ENCODE results near the gene SORCS2.

The SORCS2 gene

GRCh38 chr4:7668826-7669225 is 476.5 kb downstream of the SORCS2 start:
- Histone ChIP-seq H3K4me1 (ENCODE audit: control insufficient read depth, insufficient read depth, low read length) (no peaks in the 10 kb centered on the region; the same call in 1 of the 2 replicates), H3K27ac (ENCODE audit: low read depth, low read length) (no peak overlapping the region), H3K4me3 (ENCODE audit: low read depth, low read length) (no peak overlapping the region), H3K9ac (ENCODE audit: low read depth, low read length) (no peak overlapping the region), H3K27me3 (ENCODE audit: control insufficient read depth, insufficient read depth, low read length) (no peaks in the 10 kb centered on the region), H3K36me3 (ENCODE audit: control insufficient read depth, insufficient read depth, low read length) (no peaks in the 10 kb centered on the region), H3K9me3 (ENCODE audit: control insufficient read depth, insufficient read depth, low read length) (no peaks in the 10 kb centered on the region)

DNA sequence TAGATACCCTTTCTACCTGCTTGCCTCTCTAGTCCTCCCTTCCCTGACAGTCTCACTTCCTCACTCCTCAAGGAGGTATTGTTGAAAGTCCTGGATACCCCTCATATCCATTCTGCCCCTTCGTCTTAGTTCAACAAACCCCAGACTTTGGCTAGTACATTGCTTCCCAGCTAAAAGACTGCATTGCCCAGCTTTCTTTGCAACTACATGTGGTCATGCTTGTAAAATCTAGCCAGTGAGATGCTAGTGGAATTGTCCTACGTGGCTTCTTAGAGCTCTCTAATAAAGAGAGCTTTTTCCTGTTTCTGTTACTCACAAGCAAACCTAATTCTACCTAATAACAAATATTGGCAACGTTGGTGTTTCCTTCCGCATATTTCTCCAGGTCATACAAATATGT is 480.3 kb downstream of the SORCS2 start:
- Histone ChIP-seq H3K36me3 (ENCODE audit: control insufficient read depth, insufficient read depth, low read length) (no peaks in the 10 kb centered on the region), H3K27me3 (ENCODE audit: control insufficient read depth, insufficient read depth, low read length) (no peaks in the 10 kb centered on the region), H3K9me3 (ENCODE audit: control insufficient read depth, insufficient read depth, low read length) (no peaks in the 10 kb centered on the region), H3K9ac (ENCODE audit: low read depth, low read length) (no peak overlapping the region), H3K27ac (ENCODE audit: low read depth, low read length) (no peak overlapping the region), H3K4me3 (ENCODE audit: low read depth, low read length) (no peak overlapping the region), H3K4me1 (ENCODE audit: control insufficient read depth, insufficient read depth, low read length) (no peaks in the 10 kb centered on the region; the same call in 1 of the 2 replicates)

DNA sequence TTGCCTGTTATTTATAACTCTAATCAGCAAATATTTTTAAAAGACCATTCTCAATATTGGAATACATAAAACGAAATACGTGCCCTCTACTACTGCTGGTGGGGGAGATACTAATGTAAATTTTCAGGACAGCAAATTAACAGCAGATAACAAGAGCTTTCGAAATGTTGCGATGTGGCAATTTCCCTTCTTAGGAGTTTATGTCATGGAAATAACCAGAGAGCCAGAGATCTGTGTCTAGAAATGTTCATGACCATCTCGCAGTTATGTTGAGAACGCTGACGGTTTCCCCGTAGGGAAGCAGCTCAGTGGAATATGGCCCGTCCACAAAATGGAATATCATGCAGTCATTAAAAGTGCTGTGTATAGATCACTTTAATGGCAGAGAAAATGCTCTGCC is 480.8 kb downstream of the SORCS2 start:
- no peaks in the 10 kb centered on the region; the same call in 1 of the 2 replicates for H3K4me1 ChIP-seq (ENCODE audit: control insufficient read depth, insufficient read depth, low read length)
- no peaks in the 10 kb centered on the region for H3K36me3 ChIP-seq (ENCODE audit: control insufficient read depth, insufficient read depth, low read length)
- H3K4me3 ChIP-seq (ENCODE audit: low read depth, low read length): no peak overlapping the region
- no peak overlapping the region for H3K27ac ChIP-seq (ENCODE audit: low read depth, low read length)
- H3K9me3 ChIP-seq (ENCODE audit: control insufficient read depth, insufficient read depth, low read length): no peaks in the 10 kb centered on the region
- no peaks in the 10 kb centered on the region for H3K27me3 ChIP-seq (ENCODE audit: control insufficient read depth, insufficient read depth, low read length)
- H3K9ac ChIP-seq (ENCODE audit: low read depth, low read length): no peak overlapping the region

DNA sequence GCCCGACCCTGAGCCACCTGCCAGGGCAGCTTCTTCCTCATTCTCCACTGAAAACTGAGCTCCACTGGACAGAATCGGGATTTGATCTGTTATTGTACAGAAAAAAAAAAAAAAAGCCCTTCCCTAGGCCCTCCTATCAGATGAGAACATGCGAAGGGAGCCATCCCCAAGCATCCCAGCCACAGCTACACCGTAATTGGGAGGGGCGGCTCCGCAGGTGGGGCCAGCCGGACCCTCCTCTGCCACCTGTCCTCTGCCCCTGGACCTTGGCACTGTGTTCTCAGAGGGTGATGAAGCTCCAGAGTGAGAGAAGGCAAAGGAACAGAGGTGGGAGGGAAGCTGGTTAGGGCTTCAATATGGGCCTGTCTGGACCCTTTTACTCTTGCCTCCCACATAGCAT is 482.4 kb downstream of the SORCS2 start:
- Histone ChIP-seq H3K4me1 (ENCODE audit: control insufficient read depth, insufficient read depth, low read length) (no peaks in the 10 kb centered on the region), H3K4me3 (ENCODE audit: low read depth, low read length) (no peak overlapping the region), H3K27me3 (ENCODE audit: control insufficient read depth, insufficient read depth, low read length) (no peaks in the 10 kb centered on the region), H3K9ac (ENCODE audit: low read depth, low read length) (no peak overlapping the region), H3K27ac (ENCODE audit: low read depth, low read length) (no peak overlapping the region), H3K9me3 (ENCODE audit: control insufficient read depth, insufficient read depth, low read length) (no peaks in the 10 kb centered on the region), H3K36me3 (ENCODE audit: control insufficient read depth, insufficient read depth, low read length) (no peaks in the 10 kb centered on the region)

GRCh38 chr4:7675136-7675535 is 482.8 kb downstream of the SORCS2 start:
- Histone ChIP-seq H3K27me3 (ENCODE audit: control insufficient read depth, insufficient read depth, low read length) (no peaks in the 10 kb centered on the region), H3K9me3 (ENCODE audit: control insufficient read depth, insufficient read depth, low read length) (no peaks in the 10 kb centered on the region), H3K4me3 (ENCODE audit: low read depth, low read length) (no peak overlapping the region), H3K9ac (ENCODE audit: low read depth, low read length) (no peak overlapping the region), H3K4me1 (ENCODE audit: control insufficient read depth, insufficient read depth, low read length) (no peaks in the 10 kb centered on the region), H3K27ac (ENCODE audit: low read depth, low read length) (no peak overlapping the region), H3K36me3 (ENCODE audit: control insufficient read depth, insufficient read depth, low read length) (no peaks in the 10 kb centered on the region)

DNA sequence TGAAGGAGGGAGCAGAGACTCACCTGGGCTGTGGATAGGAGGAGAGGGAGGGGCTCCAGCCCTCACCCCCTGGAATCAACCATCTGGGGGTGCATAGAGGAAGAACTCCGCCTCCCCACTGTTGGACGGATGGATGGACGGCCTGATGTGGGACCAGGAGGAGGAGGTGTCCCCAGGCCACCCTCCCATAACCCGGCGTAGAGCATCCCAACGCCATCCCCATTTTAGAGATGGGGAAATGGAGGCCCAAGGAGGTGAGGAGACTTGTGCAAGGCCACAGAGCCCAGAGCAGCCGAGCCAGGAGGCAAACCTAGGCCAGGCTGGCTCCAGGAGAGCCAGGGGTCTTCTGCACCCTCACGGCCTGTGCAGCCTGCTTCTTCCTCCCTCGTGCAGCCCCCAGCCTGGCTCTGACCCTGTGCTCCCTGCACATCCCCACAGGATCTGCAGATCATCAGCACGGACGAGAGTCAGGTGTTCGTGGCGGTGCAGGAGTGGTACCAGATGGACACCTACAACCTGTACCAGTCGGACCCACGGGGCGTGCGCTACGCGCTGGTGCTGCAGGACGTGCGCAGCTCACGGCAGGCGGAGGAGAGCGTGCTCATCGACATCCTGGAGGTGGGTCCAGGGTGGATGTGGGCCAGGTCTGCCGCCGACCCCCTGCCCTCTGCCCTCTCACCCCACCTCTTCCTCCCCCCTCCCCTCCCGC is 483.4 kb downstream of the SORCS2 start:
- Histone ChIP-seq H3K4me3 (ENCODE audit: low read depth, low read length) (no peak overlapping the region), H3K9me3 (ENCODE audit: control insufficient read depth, insufficient read depth, low read length) (no peaks in the 10 kb centered on the region), H3K9ac (ENCODE audit: low read depth, low read length) (no peak overlapping the region), H3K4me1 (ENCODE audit: control insufficient read depth, insufficient read depth, low read length) (no peaks in the 10 kb centered on the region), H3K36me3 (ENCODE audit: control insufficient read depth, insufficient read depth, low read length) (no peaks in the 10 kb centered on the region), H3K27ac (ENCODE audit: low read depth, low read length) (no peak overlapping the region), H3K27me3 (ENCODE audit: control insufficient read depth, insufficient read depth, low read length) (no peaks in the 10 kb centered on the region)

DNA sequence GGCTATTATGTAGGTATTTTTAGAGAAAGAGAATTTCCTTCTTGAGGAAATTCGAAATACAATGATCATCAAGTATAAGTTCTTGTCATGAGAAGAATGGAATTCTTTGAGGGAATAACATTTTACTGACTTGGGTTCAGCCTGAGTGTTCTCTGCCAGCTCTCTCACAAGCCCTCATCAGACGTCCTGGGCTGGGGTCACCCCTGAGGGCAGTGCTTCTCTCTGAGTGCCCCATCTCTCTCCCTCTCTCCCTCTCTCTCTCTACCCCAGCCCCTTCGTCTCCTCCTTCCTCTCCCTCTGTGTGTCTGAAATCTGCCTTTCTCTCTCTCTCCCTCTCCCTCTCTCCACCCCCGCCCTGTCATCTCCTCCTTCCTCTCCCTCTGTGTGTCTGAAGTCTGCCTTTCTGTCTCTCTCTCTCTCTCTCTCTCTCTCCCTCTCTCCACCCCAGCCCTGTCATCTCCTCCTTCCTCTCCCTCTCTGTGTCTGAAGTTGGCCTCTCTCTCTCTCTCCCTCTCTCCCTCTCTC is 484.1 kb downstream of the SORCS2 start:
- Histone ChIP-seq H3K4me1 (ENCODE audit: control insufficient read depth, insufficient read depth, low read length) (no peaks in the 10 kb centered on the region), H3K9ac (ENCODE audit: low read depth, low read length) (no peak overlapping the region), H3K36me3 (ENCODE audit: control insufficient read depth, insufficient read depth, low read length) (no peaks in the 10 kb centered on the region)

DNA sequence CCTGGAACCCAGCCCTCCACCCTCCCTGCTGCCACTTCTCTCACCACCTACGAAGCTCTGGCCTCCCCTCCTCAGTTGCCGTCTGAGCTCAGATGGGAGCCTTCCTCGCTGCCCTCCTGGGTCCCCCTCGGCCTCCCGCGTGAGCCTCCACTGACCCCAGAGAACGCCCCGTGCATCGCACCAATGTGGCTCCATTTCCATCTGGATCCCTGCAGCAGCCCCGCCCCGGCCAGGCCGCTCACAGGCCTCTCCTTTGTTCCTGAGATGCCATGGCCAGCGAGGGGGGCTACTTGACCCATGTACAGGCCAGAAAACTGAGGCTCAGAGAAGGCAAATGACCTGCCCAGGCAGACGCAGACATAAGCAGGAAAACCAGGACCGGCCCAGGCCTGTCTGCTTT is 484.7 kb downstream of the SORCS2 start:
- Histone ChIP-seq H3K27ac (ENCODE audit: low read depth, low read length) (no peak overlapping the region), H3K9ac (ENCODE audit: low read depth, low read length) (no peak overlapping the region), H3K4me1 (ENCODE audit: control insufficient read depth, insufficient read depth, low read length) (no peaks in the 10 kb centered on the region), H3K4me3 (ENCODE audit: low read depth, low read length) (no peak overlapping the region), H3K9me3 (ENCODE audit: control insufficient read depth, insufficient read depth, low read length) (no peaks in the 10 kb centered on the region), H3K27me3 (ENCODE audit: control insufficient read depth, insufficient read depth, low read length) (no peaks in the 10 kb centered on the region), H3K36me3 (ENCODE audit: control insufficient read depth, insufficient read depth, low read length) (no peaks in the 10 kb centered on the region)

More for the DNA sequence above, 484.1 kb downstream of the SORCS2 start:
- Histone ChIP-seq H3K9me3 (ENCODE audit: control insufficient read depth, insufficient read depth, low read length) (no peaks in the 10 kb centered on the region), H3K27ac (ENCODE audit: low read depth, low read length) (no peak overlapping the region), H3K27me3 (ENCODE audit: control insufficient read depth, insufficient read depth, low read length) (no peaks in the 10 kb centered on the region), H3K4me3 (ENCODE audit: low read depth, low read length) (no peak overlapping the region)

GRCh38 chr4:7677799-7678301 is 485.5 kb downstream of the SORCS2 start:
- Histone ChIP-seq H3K27me3 (ENCODE audit: control insufficient read depth, insufficient read depth, low read length) (no peaks in the 10 kb centered on the region), H3K27ac (ENCODE audit: low read depth, low read length) (no peak overlapping the region), H3K4me3 (ENCODE audit: low read depth, low read length) (no peak overlapping the region), H3K9ac (ENCODE audit: low read depth, low read length) (no peak overlapping the region), H3K4me1 (ENCODE audit: control insufficient read depth, insufficient read depth, low read length) (no peaks in the 10 kb centered on the region), H3K36me3 (ENCODE audit: control insufficient read depth, insufficient read depth, low read length) (no peaks in the 10 kb centered on the region), H3K9me3 (ENCODE audit: control insufficient read depth, insufficient read depth, low read length) (0 out of 2 replicates have a peak, but pooled peaks cover under 1% of the 10 kb centered on the region)

GRCh38 chr4:7678318-7678852 is 486.0 kb downstream of the SORCS2 start:
- no peak overlapping the region for H3K4me3 ChIP-seq (ENCODE audit: low read depth, low read length)
- no peak overlapping the region for H3K27ac ChIP-seq (ENCODE audit: low read depth, low read length)
- H3K4me1 ChIP-seq (ENCODE audit: control insufficient read depth, insufficient read depth, low read length): no peaks in the 10 kb centered on the region
- H3K36me3 ChIP-seq (ENCODE audit: control insufficient read depth, insufficient read depth, low read length): no peaks in the 10 kb centered on the region
- no peak overlapping the region for H3K9ac ChIP-seq (ENCODE audit: low read depth, low read length)
- peaks cover 5% of the 10 kb centered on the region; the same call in 1 of the 2 replicates for H3K9me3 ChIP-seq (ENCODE audit: control insufficient read depth, insufficient read depth, low read length)
- H3K27me3 ChIP-seq (ENCODE audit: control insufficient read depth, insufficient read depth, low read length): no peaks in the 10 kb centered on the region

DNA sequence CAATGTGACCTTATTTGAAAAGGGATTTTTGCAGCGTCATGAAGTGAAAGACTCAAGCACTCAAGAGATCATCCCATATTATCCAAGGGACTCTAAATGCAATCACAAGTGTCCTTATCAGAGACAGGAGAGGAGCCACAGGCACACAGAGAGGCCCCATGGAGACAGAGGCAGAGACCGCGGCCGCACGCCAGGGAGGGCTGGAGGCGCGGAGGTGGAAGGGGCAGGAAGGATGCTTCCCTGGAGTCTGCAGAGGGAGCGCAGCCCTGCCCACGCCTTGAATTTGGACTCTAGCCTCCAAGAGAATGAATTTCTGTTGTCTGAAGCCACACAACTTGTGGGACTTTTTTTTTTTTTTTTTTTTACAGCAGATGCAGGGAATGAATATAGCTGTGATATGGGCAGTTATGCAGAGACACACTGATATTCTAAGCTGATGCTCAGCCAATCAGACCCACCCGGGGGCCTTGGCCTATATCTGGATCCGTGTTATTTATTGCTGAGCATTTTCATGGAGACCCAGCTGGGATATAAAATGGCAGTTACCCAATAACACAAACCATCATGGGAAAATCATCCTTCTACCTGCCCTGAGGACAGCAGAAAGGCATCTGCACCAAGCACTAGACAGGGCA is 487.2 kb downstream of the SORCS2 start:
- H3K27ac ChIP-seq (ENCODE audit: low read depth, low read length): no peak overlapping the region
- no peak overlapping the region for H3K4me3 ChIP-seq (ENCODE audit: low read depth, low read length)

More for the DNA sequence above, 487.2 kb downstream of the SORCS2 start:
- peaks cover 8% of the 10 kb centered on the region; the same call in 1 of the 2 replicates for H3K9me3 ChIP-seq (ENCODE audit: control insufficient read depth, insufficient read depth, low read length)
- H3K36me3 ChIP-seq (ENCODE audit: control insufficient read depth, insufficient read depth, low read length): no peaks in the 10 kb centered on the region
- H3K4me1 ChIP-seq (ENCODE audit: control insufficient read depth, insufficient read depth, low read length): no peaks in the 10 kb centered on the region
- no peaks in the 10 kb centered on the region for H3K27me3 ChIP-seq (ENCODE audit: control insufficient read depth, insufficient read depth, low read length)
- no peak overlapping the region for H3K9ac ChIP-seq (ENCODE audit: low read depth, low read length)

All from HUES48 (cell line).